K562 (cell line): ENCODE data around the gene EXOC4. TPM values are rescaled to one million over a fixed set of nuclear protein-coding genes. Genes with fewer than 3 reads are reported as not detected.

Experiments used
- ATAC-seq: fragments of 200-7000 bp; cut with Tn5 transposase; 3 replicates; pipeline ENCODE4 v1.9.1; 2020; ENCODE audit warnings: moderate library complexity
- BruUV-seq: library from RNA; stranded (reverse); fragments of 400-500 nt; replicated peaks from 2 replicates; lab custom pipeline; 2021; lab: Mats Ljungman, UMichigan
- CTCF ChIA-PET: fragments of 300-600 bp; formaldehyde crosslinking; extraction: SDS; loops from one replicate; lab custom pipeline; 2021; ENCODE audit warnings: low intra/inter-chr PET ratio; lab: Yijun Ruan, JAX
- POLR2A ChIA-PET: fragments of 300-600, 350-650 bp; sonication (Branson Sonifier 250); formaldehyde crosslinking; extraction: SDS; loops from one replicate; lab custom pipeline; 2021; ENCODE audit warnings: antibody characterized with exemption, inconsistent platforms; lab: Yijun Ruan, JAX
- DNase-seq, 4 experiments: peaks; one replicate each; pipeline versions ENCODE4 v3.0.0 to v3.0.0-alpha.2; 2011 to 2018; ENCODE audit warnings: low spot score in 3 of 4, mixed read lengths in 3 of 4; ENCODE audit errors: extremely low read depth in 1 of 4
- FAIRE-seq: peaks from 2 replicates; lab custom pipeline; 2011; peaks lifted over from hg19 to GRCh38; lab: Jason Lieb, UNC
- H2AFZ ChIP-seq: 2 replicates; pipeline ENCODE4 v1.6.0; 2011; ENCODE audit warnings: low read depth, low read length, control low read depth, inconsistent platforms
- H3K27ac ChIP-seq: fragments of 200-600 bp; 3 replicates; pipeline ENCODE4 v1.8.0; 2011; ENCODE audit warnings: low read depth, mild to moderate bottlenecking, control low read depth, inconsistent platforms, low read length, moderate library complexity, mixed read lengths; ENCODE audit errors: extremely low read depth
- H3K27me3 ChIP-seq, 2 experiments: fragments of 300-600 bp in 1 of 2; 2 replicates in 1 of 2; 3 replicates in 1 of 2; pipeline versions ENCODE4 v1.6.0 to v1.8.0; 2011; ENCODE audit warnings: inconsistent platforms in 2 of 2, low read length in 2 of 2, mild to moderate bottlenecking in 1 of 2, mixed read lengths in 1 of 2, moderate library complexity in 1 of 2; ENCODE audit not compliant: control insufficient read depth in 2 of 2, insufficient read depth in 2 of 2
- H3K36me3 ChIP-seq: fragments of 300-600 bp; 3 replicates; pipeline ENCODE4 v1.8.0; 2011; ENCODE audit warnings: mild to moderate bottlenecking, low read length, inconsistent platforms; ENCODE audit not compliant: control insufficient read depth, insufficient read depth
- H3K4me1 ChIP-seq, 2 experiments: fragments of 200-600 bp in 1 of 2; replicated peaks in 1 of 2; 2 replicates in 1 of 2; 3 replicates in 1 of 2; pipeline versions ENCODE4 v1.5.1 to v1.8.0; 2011; ENCODE audit warnings: inconsistent platforms in 2 of 2, low read length in 2 of 2, mild to moderate bottlenecking in 1 of 2, mixed read lengths in 1 of 2, moderate library complexity in 1 of 2; ENCODE audit not compliant: control insufficient read depth in 2 of 2, insufficient read depth in 2 of 2
- H3K4me2 ChIP-seq: 2 replicates; pipeline ENCODE4 v1.6.1; 2011; ENCODE audit warnings: low read length, control low read depth, inconsistent platforms, mixed read lengths; ENCODE audit not compliant: insufficient read depth
- H3K4me3 ChIP-seq: fragments of 200-600 bp; sonication (generic), shearing (Covaris generic); 2 replicates; pipeline ENCODE4 v1.5.1; 2016; ENCODE audit warnings: control low read depth, inconsistent platforms
- H3K79me2 ChIP-seq: fragments of 200-600 bp; 3 replicates; pipeline ENCODE4 v1.8.0; 2011; ENCODE audit warnings: low read length, inconsistent platforms; ENCODE audit not compliant: control insufficient read depth, insufficient read depth
- H3K9ac ChIP-seq, 2 experiments: 2 replicates each; pipeline versions ENCODE4 v1.6.0 to v1.6.1; 2011; ENCODE audit warnings: low read depth in 2 of 2, low read length in 2 of 2, control low read depth in 1 of 2, inconsistent platforms in 1 of 2, mild to moderate bottlenecking in 1 of 2, mixed read lengths in 1 of 2; ENCODE audit not compliant: insufficient read depth in 1 of 2
- H3K9me1 ChIP-seq: one replicate; pipeline ENCODE4 v1.6.0; 2011; ENCODE audit warnings: inconsistent platforms, mild to moderate bottlenecking, low read length, moderate library complexity; ENCODE audit not compliant: control insufficient read depth, insufficient read depth
- H3K9me3 ChIP-seq: replicated peaks from 2 replicates; pipeline ENCODE4 v1.5.1; 2011; ENCODE audit warnings: low read depth, low read length, inconsistent platforms; ENCODE audit not compliant: control insufficient read depth, insufficient read depth
- H4K20me1 ChIP-seq: replicated peaks from 2 replicates; pipeline ENCODE4 v1.6.1; 2011; ENCODE audit warnings: low read length, inconsistent platforms, mixed read lengths; ENCODE audit not compliant: control insufficient read depth, insufficient read depth
- ASH1L ChIP-seq: fragments of 450-650 bp; IDR thresholded peaks from 2 replicates; pipeline ENCODE4 v1.6.1; 2018; ENCODE audit warnings: borderline replicate concordance, mild to moderate bottlenecking, low read depth; ENCODE audit not compliant: partially characterized antibody
- CREB3L1 ChIP-seq: fragments of 450-650 bp; IDR thresholded peaks from 2 replicates; pipeline ENCODE4 v1.6.1; 2014; ENCODE audit warnings: low read depth, mild to moderate bottlenecking, moderate library complexity, borderline replicate concordance
- DLX4 ChIP-seq: fragments of 250-450 bp; sonication (Bioruptor Pico); IDR thresholded peaks from 2 replicates; pipeline ENCODE4 v1.6.1; 2021; ENCODE audit warnings: mild to moderate bottlenecking
- DPF2 ChIP-seq: fragments of 450-650 bp; IDR thresholded peaks from 2 replicates; pipeline ENCODE4 v1.6.1; 2016
- GMEB1 ChIP-seq: fragments of 250-450 bp; sonication (Bioruptor Pico); IDR thresholded peaks from 2 replicates; pipeline ENCODE4 v1.4.0; 2020; ENCODE audit warnings: mild to moderate bottlenecking
- GTF2B ChIP-seq: IDR thresholded peaks from 2 replicates; pipeline ENCODE4 v1.6.1; 2011; ENCODE audit not compliant: insufficient read length; ENCODE audit errors: extremely low read depth
- KDM1A ChIP-seq, 2 experiments: fragments of 450-650 bp; IDR thresholded peaks; 2 replicates each; pipeline ENCODE4 v1.6.1; 2016; ENCODE audit warnings: mild to moderate bottlenecking in 2 of 2
- MCM7 ChIP-seq, 2 experiments: fragments of 450-650 bp; IDR thresholded peaks; 2 replicates each; pipeline ENCODE4 v1.6.1; 2016 to 2018
- NFIX ChIP-seq: fragments of 250-450 bp; sonication (Bioruptor Pico); IDR thresholded peaks from 2 replicates; pipeline ENCODE4 v1.4.0; 2020; ENCODE audit warnings: low read depth, mild to moderate bottlenecking, moderate library complexity
- NR3C1 ChIP-seq: sonication (generic); formaldehyde crosslinking; IDR thresholded peaks from 2 replicates; pipeline ENCODE4 v1.8.1; 2022; ENCODE audit warnings: missing genetic modification reagents
- OTX1 ChIP-seq: fragments of 450-650 bp; formaldehyde crosslinking; IDR thresholded peaks from 2 replicates; pipeline ENCODE4 v1.4.0; 2022; ENCODE audit warnings: mild to moderate bottlenecking
- TRIM24 ChIP-seq, 2 experiments: fragments of 450-650 bp; IDR thresholded peaks; 2 replicates each; pipeline ENCODE4 v1.6.1; 2016
- ZMIZ1 ChIP-seq, 2 experiments: fragments of 150-350 bp in 1 of 2; IDR thresholded peaks; 2 replicates each; pipeline ENCODE4 v1.6.1; 2012 to 2016; ENCODE audit warnings: low read depth in 2 of 2, low read length in 2 of 2, mild to moderate bottlenecking in 1 of 2, moderate library complexity in 1 of 2
- ZNF197 ChIP-seq: fragments of 200-800 bp; sonication (Bioruptor generic); IDR thresholded peaks from 2 replicates; pipeline ENCODE4 v1.6.1; 2016; ENCODE audit warnings: low read depth, missing genetic modification characterization, missing compliant biosample characterization
- ZNF41 ChIP-seq: fragments of 250-450 bp; sonication (Bioruptor Pico); conservative IDR thresholded peaks from 2 replicates; pipeline ENCODE4 v1.4.0; 2020; ENCODE audit warnings: mild to moderate bottlenecking
- WGBS: fragments of 100-300 bp; shearing (Covaris generic); methylation state at CpG from one replicate; pipeline ENCODE4 v1.1.6; 2016; ENCODE audit warnings: low coverage, mixed read lengths; ENCODE audit not compliant: insufficient coverage; ENCODE audit errors: missing lambda C conversion rate; 5-methylcytosine and 5-hydroxymethylcytosine counted together
- in situ Hi-C: fragments of 300-500 bp; cut with MboI; formaldehyde crosslinking; loops from 4 replicates; pipeline ENCODE4 v1.15.0; 2018; ENCODE audit warnings: inconsistent platforms, mixed read lengths
- intact Hi-C: fragments of 100-400 bp; cut with micrococcal nuclease; formaldehyde crosslinking; loops from 2 replicates; pipeline ENCODE4 v1.14.2; 2022
- polyA plus RNA-seq, 8 experiments: library from polyadenylated mRNA; depleted of rRNA in 4 of 8; stranded (reverse) in 5 of 8; unstranded in 3 of 8; fragments of >200 nt; fragmentation: Nextera tagmentation in 2 of 8; fragmentation: Illumina TruSeq in 1 of 8; extraction: Ambion mirVana in 2 of 8; extraction: Trizol in 1 of 8; gene quantifications; 2 replicates each; pipeline versions ENCODE4 v1.2.1 to v1.2.3, GENCODE V29; 2011 to 2014; ENCODE audit warnings: inconsistent platforms in 1 of 8, missing spikeins in 1 of 8
- total RNA-seq, 7 experiments: library from RNA; depleted of rRNA in 6 of 7; stranded (reverse); fragments of >200 nt in 6 of 7; fragmentation: Illumina TruSeq in 2 of 7; extraction: Trizol in 2 of 7; gene quantifications; 2 replicates each; pipeline versions ENCODE4 v1.2.1 to v1.2.3, GENCODE V29; 2011 to 2021; ENCODE audit warnings: low replicate concordance in 1 of 7

The EXOC4 gene
- total and polyA plus RNA-seq, 9 of the 15 experiments (the other 6 are each of a cell fraction or from before 2014, with no cell fraction given) = 18.5 to 73.1 (median 46.6) TPM

- Histone ChIP-seq H2AFZ (no peak overlapping the region), H3K27ac (no peak overlapping the region), H3K9me1 (no peaks in the 10 kb centered on the region), H4K20me1 (no peaks in the 10 kb centered on the region), H3K4me3 (no peak overlapping the region), H3K36me3 (no peaks in the 10 kb centered on the region), H3K4me2 (no peak overlapping the region), H3K79me2 (no peaks in the 10 kb centered on the region), H3K9me3 (no peaks in the 10 kb centered on the region), H3K4me1 (no peaks in the 10 kb centered on the region), H3K27me3 (no peaks in the 10 kb centered on the region), H3K9ac (no peak overlapping the region)
- no peak for ATAC-seq
- WGBS = 44% methylated on average over 8 of the region's 8 CpGs
- POLR2A ChIA-PET = interaction anchor here (1.1 kb wide), 1 partner anchor 14 kb away, joined by 3 read pairs; no protein-coding TSS in a partner anchor
- in situ Hi-C loops = no loop called here
- no peak for FAIRE-seq
- no peak for DNase-seq
- no TSS peak for BruUV-seq
- intact Hi-C loops = no loop called here
- CTCF ChIA-PET = interaction anchor here (0.6 kb wide), 1 partner anchor 126 kb away, joined by 3 read pairs; no protein-coding TSS in a partner anchor
- TF ChIP-seq DPF2 = no peak
- no peak for TF ChIP-seq ZNF197 (CRISPR knock-in tag)
- TF ChIP-seq CREB3L1 = no peak
- TF ChIP-seq NR3C1 (CRISPR knock-in tag) = no peak
- no peak for TF ChIP-seq DLX4
- no peak for TF ChIP-seq MCM7 (IDR thresholded peaks at IDR 0.05)
- TF ChIP-seq OTX1 (CRISPR knock-in tag) = no peak
- TF ChIP-seq NFIX (CRISPR knock-in tag) = no peak
- TF ChIP-seq ZNF41 (CRISPR knock-in tag) = no peak
- TF ChIP-seq TRIM24 (IDR thresholded peaks at IDR 0.05) = no peak
- no peak for TF ChIP-seq GTF2B
- no peak for TF ChIP-seq ASH1L
- no peak for TF ChIP-seq ZMIZ1 (IDR thresholded peaks at IDR 0.05; ENCODE audit: low read depth in 2 of 2, low read length in 2 of 2)
- no peak for TF ChIP-seq GMEB1 (CRISPR knock-in tag)
- no peak for TF ChIP-seq KDM1A (IDR thresholded peaks at IDR 0.05)
These were observed 422.8 kb downstream of the EXOC4 start for GRCh38 chr7:133675510-133676218.
